NCI-H2171 treated with DMSO at 0.1 percent for 48 hours (cell line): ENCODE data around the gene LMNTD2.

Experiments
- DNase-seq: peaks from one replicate; lab custom pipeline; 2025; lab: John Stamatoyannopoulos, UW

Gene LMNTD2, protein sequence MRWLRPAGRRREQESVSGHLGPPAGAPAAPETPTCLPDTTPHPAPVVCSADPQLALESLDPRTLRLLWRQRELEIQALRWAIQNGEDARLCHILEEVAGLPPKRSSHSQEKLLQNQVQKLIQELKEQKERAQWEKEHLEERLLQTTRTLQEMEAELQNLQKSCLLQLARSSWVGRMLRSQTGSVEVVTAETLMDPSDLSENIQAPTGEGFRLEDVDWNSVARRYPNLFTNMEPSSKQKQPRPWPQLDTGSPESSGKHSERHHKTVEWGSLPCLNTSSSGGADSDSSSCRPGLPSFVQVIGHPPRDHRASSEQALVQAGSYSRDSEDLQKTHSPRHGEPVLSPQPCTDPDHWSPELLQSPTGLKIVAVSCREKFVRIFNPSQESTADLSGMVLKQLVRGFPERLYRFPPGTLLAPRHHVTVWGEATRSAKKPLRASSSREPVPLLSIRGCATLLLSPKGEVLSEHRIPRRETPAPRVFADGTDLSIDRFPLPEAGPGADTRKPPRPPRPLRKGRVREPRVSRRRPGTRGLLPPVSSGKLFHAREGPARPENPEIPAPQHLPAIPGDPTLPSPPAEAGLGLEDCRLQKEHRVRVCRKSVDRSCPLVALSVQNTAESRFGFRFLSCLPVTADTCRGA

DNA sequence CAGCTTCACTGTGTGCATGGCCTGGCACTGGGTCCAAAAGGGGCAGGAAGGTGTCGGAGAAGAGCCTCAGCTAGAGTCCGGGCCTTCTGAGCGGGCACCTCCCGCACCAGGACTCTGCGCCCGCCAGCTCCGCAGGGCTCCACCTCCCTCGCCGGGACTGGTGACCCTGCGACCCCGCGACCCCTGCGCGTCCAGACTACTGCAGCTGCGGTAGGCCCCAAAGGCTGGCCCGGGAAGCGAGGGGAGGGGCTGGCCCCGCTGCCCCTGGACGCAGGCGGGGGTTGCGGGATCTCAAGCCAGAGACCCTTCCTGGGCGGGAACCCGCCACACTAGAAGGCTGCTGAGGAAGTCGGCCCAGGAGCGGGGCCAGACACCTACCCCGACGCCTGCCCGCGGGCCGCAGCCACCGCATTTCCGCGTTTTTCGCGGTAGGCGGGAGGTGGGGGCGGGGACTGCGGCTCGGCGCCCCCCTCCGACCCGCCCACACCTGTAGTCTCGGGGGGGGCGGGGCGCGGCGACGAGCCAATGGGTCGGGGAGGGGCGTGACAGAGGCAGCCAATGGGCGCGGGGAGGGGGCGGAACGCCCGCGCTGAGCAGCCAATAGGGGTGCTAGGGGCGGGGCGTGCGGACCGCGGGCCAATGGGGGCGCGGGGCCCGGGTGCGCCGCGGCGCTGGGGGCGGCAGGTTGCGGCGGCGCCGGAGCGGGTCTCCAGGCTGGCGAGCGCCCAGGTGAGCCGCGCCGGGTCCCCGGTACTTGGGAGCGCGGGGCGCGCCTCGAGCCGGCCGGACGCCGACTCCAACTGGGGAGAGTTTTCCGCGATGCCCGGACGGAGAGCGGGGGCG, at the start of gene LMNTD2, which contains the start of gene RASSF7:
Gene LMNTD2 (minus strand): TSS at position 434 of the 843 bp plus-strand sequence. CDS start 22 bp downstream, at position 412.
Gene RASSF7 (plus strand): TSS at position 666 of the 843 bp plus-strand sequence. CDS start 799 bp downstream, outside the sequence.
- DNase-seq, result peak; percentile 65

DNA sequence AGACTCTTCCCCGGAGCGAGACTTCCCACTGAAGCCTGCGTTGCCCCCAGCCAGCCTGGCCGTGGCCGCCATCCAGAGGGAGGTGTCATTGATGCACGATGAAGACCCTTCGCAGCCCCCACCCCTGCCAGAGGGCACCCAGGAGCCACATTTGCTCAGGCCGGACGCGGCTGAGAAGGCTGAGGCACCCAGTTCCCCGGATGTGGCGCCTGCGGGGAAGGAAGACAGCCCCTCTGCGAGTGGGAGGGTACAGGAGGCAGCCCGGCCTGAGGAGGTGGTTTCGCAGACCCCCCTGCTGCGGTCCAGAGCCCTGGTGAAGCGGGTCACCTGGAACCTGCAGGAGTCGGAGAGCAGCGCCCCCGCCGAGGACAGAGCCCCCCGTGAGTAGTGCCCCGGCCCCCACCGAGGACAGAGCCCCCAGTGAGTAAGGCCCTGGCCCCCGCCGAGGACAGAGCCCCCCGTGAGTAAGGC, 48.8 kb upstream of the LMNTD2 start:
- no peak for DNase-seq

DNA sequence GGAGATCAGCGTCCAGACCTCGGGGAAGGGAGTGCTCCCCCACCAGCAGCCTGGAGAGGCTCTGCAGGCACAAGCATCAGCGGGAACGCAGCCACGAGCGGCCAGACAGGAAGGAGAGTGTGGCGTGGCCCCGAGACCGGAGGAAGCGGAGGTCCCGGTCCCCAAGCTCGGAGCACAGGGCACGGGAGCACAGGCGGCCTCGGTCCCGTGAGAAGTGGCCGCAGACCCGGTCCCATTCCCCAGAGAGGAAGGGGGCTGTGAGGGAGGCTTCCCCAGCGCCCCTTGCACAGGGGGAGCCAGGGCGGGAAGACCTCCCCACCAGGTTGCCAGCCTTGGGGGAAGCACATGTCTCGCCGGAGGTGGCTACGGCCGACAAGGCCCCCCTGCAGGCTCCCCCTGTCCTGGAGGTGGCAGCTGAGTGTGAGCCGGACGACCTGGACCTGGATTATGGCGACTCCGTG, 48.3 kb upstream of the LMNTD2 start:
- DNase-seq, result no peak

DNA sequence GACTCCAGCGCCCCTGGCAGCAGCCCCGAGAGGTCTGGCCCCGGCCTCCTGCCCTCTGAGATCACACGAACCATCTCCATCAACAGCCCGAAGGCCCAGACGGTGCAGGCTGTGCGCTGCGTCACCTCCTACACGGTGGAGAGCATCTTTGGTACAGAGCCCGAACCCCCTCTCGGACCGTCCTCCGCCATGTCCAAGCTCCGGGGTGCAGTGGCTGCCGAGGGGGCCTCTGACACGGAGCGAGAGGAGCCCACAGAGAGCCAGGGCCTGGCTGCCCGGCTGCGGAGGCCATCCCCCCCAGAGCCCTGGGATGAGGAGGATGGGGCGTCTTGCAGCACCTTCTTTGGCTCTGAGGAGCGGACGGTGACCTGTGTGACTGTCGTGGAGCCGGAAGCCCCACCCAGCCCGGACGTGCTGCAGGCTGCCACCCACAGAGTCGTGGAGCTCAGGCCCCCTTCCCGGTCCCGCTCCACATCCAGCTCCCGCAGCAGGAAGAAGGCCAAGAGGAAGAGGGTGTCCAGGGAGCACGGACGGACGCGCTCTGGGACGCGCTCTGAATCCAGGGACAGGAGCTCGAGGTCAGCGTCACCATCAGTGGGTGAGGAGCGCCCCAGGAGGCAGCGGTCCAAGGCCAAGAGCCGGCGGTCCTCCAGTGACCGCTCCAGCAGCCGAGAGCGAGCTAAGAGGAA, 47.6 kb upstream of the LMNTD2 start:
- DNase-seq, result no peak

DNA sequence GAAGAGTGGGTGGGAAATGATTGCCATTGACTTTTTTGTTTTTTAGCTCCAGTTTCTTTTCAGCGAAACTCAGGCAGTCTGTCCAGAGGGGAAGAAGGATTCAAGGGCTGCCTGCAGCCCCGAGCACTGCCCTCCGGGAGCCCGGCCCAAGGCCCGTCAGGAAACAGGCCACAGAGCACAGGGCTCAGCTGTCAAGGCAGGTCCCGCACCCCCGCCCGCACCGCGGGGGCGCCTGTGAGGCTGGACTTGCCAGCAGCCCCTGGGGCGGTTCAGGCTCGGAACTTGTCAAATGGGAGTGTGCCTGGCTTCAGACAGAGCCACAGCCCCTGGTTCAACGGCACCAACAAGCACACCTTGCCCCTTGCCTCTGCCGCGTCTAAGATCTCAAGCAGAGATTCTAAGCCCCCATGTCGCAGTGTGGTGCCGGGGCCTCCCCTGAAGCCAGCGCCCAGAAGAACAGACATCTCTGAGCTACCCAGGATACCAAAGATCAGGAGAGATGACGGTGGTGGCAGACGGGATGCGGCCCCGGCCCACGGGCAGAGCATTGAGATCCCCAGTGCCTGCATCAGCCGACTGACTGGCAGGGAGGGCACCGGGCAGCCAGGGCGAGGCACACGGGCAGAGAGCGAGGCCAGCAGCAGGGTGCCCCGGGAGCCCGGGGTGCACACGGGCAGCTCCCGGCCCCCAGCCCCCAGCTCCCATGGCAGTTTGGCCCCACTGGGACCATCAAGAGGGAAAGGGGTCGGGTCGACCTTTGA, 46.7 kb upstream of the LMNTD2 start:
- no peak for DNase-seq

DNA sequence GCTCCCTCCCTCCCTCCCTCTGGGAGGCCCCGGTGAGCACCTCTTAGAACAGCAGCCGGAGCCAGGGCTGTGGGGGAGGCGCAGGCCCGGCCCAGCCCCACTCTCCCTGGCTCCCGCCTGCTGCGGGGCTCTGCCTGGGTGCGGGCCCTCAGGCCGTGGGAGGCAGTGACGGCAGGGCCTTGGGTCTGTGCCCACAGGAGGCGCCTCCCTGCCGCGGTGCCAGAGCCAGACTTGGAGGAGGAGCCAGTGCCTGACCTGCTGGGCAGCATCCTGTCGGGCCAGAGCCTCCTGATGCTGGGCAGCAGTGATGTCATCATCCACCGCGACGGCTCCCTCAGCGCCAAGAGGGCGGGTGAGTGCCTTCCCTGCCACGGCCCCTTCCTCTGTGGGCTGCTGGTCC, 45.7 kb upstream of the LMNTD2 start:
- DNase-seq, result no peak

DNA sequence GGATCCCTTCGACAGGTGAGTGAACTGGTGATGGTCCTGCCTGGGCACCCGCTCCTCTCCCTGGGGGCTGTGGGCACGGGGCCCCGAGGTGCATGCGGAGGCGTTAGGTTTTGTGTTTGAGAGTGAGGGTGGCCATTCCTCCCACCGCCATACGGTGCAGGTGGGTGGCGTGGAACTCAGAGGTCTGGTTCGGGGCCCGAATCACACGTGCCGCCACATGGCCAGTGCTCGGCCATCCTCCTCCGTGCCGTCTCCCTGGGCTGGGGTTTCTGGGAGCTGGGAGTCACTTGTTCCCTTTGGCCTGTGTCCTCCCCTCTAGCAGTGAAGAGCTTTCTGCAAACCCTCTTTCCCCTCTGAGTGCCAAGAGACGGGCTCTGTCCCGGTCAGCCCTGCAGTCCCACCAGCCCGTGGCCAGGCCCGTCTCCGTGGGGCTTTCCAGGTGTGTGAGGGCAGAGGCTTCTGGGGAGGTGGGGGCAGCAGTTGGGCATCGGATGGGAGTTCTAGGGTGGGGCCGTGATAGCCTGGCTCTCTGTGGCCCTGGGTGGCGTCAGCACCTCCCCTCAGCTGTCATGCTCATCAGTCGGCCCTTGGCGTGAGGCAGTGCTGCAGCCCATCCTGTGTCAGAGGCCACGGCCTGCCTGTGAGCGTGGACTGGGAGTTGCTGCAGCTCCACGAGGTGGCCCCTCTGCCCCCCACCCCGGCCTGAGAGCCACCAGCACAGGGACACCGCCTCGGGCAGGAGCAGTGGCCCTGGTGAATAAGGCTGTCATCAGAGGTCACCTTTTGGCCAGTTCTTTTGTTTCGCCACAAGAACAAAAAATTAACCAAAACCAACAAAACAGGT, 45.0 kb upstream of the LMNTD2 start:
- no peak for DNase-seq

DNA sequence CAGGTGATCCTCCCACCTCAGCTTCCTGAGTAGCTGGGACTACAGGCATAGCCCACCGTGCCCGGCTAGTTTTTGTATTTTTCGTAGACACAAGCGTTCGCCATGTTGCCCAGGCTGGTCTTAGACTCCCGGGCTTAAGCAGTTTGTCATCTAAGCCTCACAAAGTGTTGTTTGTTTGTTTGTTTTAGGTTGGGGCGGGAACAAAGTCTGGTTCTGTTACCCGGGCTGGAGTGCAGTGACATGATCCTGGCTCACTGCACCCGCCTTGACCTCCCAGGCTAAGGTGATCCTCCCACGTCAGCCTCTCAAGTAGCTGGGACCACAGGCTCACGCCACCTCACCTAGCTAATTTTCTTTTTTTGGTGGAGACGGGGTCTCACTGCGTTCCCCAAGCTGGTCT, 42.6 kb upstream of the LMNTD2 start:
- no peak for DNase-seq

DNA sequence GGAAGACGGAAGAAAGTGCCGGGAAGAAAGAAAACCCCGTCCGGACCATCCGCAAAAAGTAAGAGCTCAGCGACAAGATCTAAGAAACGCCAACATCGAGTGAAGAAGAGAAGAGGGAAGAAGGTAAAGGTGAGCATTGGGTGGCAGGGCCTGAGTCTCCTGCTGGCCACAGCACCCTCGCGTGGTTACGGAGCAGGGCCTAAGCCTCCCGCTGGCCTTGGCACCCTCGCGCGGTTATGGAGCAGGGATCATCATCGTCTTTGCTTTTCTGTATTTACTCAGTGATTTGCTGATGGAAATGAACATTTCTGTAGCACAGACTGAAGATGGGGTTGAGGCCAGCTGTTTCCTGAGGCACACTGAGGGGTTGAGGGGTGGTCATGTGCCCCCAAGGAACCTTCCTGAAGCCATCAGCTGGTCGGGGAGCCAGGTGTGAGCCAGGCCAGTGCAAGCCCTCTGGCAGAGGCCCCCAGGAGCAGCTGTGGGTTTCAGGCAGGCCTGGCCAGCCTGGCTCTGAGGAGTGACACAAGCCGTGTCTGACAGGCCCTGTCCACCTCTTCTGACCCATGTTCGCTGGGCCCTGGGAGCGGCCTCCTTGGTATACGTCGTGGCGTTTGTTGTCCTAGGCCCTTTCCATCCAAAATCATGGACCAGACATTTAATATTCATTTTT, 41.2 kb upstream of the LMNTD2 start:
- no peak for DNase-seq

DNA sequence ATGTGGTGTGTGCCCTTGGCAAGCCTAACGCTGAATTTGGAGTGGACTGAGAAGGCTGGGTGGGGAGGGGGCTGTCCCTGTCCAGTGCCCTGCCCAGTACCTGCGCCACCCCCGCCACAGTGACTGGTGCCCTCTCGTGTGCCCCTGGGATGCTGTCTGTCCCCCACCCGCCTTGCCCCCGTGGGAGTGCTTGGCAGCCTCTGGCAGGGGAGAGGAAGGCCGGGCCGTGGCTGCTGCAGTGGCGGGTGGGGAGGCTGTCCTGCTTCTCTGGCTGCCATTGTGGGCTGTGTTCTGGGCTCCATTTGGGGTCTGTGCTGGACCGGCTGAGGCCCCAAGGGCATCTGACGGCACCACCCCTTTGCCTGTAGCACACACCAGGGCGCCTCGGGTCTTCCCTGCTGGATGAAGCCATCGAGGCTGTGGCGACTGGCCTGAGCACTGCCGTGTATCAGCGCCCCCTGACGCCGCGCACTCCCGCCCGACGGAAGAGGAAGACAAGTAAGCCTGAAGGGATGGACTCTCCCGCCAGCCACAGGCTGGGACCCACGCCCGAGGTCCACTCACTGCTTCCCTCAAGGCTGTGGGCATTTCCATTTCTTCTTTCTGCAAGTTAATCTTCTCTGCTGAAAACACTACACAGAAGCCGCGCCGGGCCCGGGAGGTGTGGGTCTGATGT, 37.6 kb upstream of the LMNTD2 start:
- DNase-seq, result no peak

DNA sequence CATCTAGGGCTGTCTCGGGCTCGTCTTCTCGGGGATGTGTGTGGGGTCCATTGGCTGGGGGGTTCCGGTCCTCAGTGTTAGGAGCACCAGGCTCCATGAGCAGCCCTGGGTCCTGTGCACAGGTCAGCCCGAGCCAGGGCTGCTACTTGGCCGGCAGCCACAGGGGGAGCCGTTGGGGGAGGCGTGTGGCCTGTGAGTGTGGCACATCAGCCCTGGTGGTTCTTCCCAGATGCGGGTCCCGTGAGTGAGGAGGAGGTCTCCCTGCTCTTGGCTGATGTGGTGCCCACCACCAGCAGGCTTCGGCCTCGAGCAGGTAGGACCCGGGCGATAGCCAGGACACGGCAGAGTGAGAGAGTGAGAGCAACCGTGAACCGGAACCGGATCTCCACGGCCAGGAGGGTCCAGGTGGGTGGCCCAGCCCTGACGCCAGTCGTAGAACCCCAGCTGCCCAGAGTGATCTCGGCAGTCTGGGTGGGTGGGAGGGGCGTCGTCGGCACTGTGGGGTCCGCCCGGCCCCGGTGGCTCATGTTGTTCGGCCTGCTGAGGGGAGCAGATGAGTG, 36.7 kb upstream of the LMNTD2 start:
- DNase-seq, result no peak

DNA sequence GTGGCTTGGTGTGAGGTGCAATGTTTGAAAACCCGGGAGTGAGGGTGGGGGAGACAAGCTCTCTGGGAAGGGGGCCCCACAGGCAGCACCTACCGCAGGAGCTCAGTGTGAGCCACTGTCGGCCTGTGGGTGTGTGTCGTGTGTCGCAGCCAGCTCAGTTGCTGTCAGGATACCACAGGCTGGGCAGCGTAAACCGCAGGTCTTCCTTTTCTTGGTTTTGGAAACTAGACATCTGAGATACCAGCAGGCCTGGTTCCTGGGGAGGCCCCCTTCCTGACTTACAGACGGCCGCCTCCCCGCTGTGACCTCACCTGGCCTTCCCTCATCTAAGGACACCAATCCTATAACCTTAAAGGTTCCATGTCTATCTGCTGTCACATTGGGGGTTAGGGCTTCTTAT, 35.8 kb upstream of the LMNTD2 start:
- no peak for DNase-seq

DNA sequence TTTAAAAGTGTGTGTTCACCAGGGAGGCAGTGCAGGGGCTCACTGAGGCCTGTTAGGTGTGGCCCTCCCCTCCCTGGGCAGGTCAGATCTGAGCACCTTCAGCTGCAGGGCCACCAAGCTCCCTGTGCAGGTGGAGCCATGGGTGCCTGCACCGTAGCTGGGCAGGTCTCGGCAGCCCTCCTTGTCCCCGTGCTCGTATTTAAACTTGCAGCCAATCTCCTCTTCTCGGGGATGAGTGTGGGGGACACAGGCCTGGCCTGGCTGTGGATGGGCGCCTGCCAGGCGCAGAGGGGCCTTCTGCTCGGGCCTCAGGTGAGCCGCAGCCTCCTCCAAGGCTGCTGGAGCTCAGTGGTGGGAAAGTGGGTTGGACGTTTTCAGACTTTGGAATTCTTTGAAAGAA, 34.9 kb upstream of the LMNTD2 start:
- no peak for DNase-seq

DNA sequence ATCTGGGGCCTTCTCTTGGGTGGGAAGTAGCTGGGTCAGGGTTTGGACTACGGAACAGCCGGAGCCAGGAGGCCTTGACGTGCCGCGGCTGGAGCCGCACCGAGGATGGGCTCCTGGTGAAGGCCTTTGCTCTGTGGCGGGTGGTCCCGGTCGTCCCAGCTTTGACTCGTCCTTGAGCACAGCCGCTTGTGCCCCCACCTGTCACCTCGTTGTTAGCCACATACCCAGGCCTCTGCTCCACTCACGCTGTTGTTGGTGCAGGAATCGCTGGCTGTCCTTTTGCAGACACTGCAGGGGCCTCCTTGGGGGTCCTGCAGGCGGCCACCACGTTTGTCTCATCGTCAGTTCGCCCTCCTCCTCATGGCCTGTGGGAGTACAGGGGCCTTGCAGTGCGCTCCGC, 32.8 kb upstream of the LMNTD2 start:
- no peak for DNase-seq

DNA sequence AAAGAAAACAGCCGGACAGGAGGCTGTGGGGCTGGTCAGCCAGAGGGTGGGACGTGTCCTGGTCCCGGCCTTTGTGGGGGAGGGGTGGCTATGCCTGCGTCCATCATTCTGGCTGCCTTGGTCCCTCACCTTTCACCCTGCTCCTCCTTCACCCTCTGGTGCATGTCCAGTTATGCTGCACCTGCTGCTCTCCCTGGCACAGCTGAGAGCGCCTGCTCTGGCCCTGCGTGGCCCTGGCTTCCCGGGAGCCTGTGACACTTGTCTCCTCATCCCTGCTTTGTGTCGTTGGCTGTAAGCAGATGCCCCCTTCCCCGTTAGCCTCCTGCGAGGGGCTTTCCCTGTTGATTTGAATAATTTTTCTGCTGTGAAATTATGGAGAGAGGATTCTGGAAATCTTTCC, 32.4 kb upstream of the LMNTD2 start:
- no peak for DNase-seq

DNA sequence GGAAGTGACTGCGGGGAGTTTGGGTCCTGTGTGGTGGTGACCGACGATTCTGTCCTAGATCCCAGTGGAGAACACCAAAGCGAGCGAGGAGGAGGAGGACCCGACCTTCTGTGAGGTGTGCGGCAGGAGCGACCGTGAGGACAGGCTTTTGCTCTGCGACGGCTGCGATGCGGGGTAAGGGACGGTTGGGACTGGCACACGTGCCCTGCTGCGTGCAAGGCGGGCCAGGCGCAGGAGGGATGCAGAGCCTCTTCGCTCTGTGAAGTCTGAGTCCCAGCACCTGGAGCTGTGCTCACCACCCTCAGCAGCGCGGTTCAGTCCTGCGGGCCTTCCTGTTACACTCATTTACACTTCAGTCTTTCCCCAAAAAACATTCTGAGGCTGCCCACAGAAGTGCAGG, 32.0 kb upstream of the LMNTD2 start:
- no peak for DNase-seq

DNA sequence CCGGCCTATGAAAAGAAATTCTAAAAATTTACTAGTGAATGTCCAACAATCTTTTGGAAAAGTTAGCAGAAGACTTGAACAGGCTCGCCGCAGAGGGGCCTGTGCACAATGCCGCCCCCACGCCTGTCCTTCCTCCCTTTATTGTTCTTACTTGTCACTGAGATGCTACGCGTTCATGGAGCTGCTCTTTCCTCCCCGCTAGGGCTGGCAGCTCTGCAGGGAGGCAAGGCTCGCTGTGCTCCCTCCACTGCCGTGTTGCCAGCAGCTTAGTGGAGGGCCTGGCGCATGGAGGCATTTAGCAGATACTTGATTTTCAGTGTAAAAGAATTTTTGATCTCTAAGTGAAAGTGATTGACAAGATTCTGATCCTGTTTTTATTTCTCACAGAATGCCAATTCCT, 30.5 kb upstream of the LMNTD2 start:
- no peak for DNase-seq

DNA sequence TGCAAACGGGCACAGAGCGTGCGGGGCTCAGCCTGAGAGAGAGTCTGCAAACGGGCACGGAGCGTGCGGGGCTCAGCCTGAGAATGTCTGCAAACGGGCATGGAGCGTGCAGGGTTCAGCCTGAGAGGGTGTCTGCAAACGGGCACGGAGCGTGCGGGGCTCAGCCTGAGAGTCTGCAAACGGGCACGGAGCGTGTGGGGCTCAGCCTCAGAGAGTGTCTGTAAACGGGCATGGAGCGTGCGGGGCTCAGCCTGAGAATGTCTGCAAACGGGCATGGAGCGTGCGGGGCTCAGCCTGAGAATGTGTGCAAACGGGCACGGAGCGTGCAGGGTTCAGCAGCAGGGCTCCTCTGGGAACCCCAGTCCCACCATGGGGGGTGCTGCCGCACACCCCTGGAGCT, 29.3 kb upstream of the LMNTD2 start:
- no peak for DNase-seq

DNA sequence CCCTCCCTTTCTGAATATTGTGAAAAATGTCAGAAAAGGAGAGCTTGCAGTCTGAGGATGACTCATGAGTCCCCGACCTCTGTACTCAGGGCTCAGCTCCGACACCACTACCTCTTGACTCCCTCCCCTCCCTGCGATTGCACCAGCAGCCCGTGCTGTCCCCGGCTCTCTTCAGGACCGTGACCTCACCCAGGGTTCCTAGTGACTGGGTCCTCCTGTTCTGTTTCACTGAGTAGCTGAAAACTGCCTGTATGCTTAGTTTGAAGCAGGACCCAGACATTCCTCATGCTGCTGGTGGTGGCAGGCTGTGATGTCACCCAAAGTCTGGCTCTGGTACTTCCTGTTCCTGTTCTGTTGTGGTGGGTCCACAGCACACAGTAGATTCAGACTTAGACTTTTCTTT, 27.4 kb upstream of the LMNTD2 start:
- no peak for DNase-seq
